Activated B cell treated with CpG ODN at 0.5 μM for 24 hours (primary cell): ENCODE measurements around the gene CDHR5. TPM values are rescaled to one million over a fixed set of nuclear protein-coding genes. Genes with fewer than 3 reads are reported as not detected.
"Not testable (repeated sequence)": the region's sequence is repeated elsewhere in the genome, so short reads cannot be mapped to it uniquely, and the experiment has no call there.

Experiments
- ATAC-seq: fragments of 200-7000 bp; cut with Tn5 transposase; one replicate; pipeline ENCODE4 v1.10.0; 2021; ENCODE audit warnings: low read depth, mild to moderate bottlenecking, moderate library complexity
- CTCF ChIA-PET: fragments of 350-600 bp; sonication (Branson Sonifier 250); formaldehyde crosslinking; loops from one replicate; lab custom pipeline; 2021; ENCODE audit warnings: antibody characterized with exemption; lab: Charles Lee
- POLR2A ChIA-PET: fragments of 350-600 bp; sonication (Branson Sonifier 250); formaldehyde crosslinking; loops from one replicate; lab custom pipeline; 2021; ENCODE audit warnings: antibody characterized with exemption; lab: Charles Lee
- DNase-seq: peaks from one replicate; pipeline ENCODE4 v3.0.0; 2022
- H3K27ac Mint-ChIP-seq: one replicate; pipeline ENCODE4 v1.8.0; 2020; ENCODE audit warnings: mixed read lengths
- H3K27me3 Mint-ChIP-seq: one replicate; pipeline ENCODE4 v1.8.0; 2021; ENCODE audit warnings: mixed read lengths
- H3K36me3 Mint-ChIP-seq: one replicate; pipeline ENCODE4 v1.8.0; 2021; ENCODE audit warnings: low read depth, mixed read lengths
- H3K4me1 Mint-ChIP-seq: one replicate; pipeline ENCODE4 v1.8.0; 2021; ENCODE audit warnings: mixed read lengths
- H3K4me3 Mint-ChIP-seq: one replicate; pipeline ENCODE4 v1.8.0; 2020; ENCODE audit warnings: mild to moderate bottlenecking, mixed read lengths
- H3K9me3 Mint-ChIP-seq: one replicate; pipeline ENCODE4 v1.8.0; 2020; ENCODE audit warnings: mixed read lengths
- CTCF ChIP-seq: fragments of 200-600 bp; IDR thresholded peaks from one replicate; pipeline ENCODE4 v1.8.0; 2022; ENCODE audit warnings: antibody characterized with exemption, mild to moderate bottlenecking
- intact Hi-C: fragments of 100-400 bp; cut with micrococcal nuclease; formaldehyde crosslinking; loops from one replicate; pipeline ENCODE4 v1.15.1; 2024
- total RNA-seq: library from RNA; stranded (reverse); gene quantifications from 2 replicates; pipeline ENCODE4 v1.2.3, GENCODE V29; 2022

The CDHR5 gene
- total RNA-seq, 1 donor from 2014 or later, result not detected

- ChIA-PET POLR2A (no interaction called here), CTCF (no interaction called here)
- ATAC-seq (no peak), DNase-seq (no peak)
- Mint-ChIP-seq H3K4me1 (no peaks in the 10 kb centered on the region), H3K36me3 (peaks cover 36% of the 10 kb centered on the region), H3K27me3 (no peaks in the 10 kb centered on the region), H3K27ac (no peak overlapping the region), H3K4me3 (no peak overlapping the region), H3K9me3 (no peaks in the 10 kb centered on the region)
- no peak for TF ChIP-seq CTCF
- intact Hi-C loops, result no loop called here
Observed at GRCh38 chr11:653837-654236, 29.1 kb upstream of the CDHR5 start.

DNA sequence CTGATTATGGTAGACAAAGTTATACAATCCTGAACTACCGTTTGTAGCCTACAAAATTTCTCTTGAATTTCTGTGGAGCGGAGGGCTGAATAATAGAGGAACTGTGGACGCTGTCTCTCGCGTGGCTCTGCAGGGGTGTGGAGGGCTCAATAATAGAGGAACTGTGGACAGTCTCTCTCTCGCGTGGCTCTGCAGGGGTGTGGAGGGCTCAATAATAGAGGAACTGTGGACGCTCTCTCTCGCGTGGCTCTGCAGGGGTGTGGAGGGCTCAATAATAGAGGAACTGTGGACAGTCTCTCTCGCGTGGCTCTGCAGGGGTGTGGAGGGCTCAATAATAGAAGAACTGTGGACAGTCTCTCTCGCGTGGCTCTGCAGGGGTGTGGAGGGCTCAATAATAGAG lies 28.4 kb upstream of the CDHR5 start:
- CTCF ChIA-PET, intact Hi-C loops, H3K9me3 Mint-ChIP-seq, POLR2A ChIA-PET, H3K4me1 Mint-ChIP-seq, DNase-seq, H3K27ac Mint-ChIP-seq, H3K27me3 Mint-ChIP-seq, H3K4me3 Mint-ChIP-seq, ATAC-seq: not testable (repeated sequence)
- H3K36me3 Mint-ChIP-seq, result peaks cover 36% of the 10 kb centered on the region

DNA sequence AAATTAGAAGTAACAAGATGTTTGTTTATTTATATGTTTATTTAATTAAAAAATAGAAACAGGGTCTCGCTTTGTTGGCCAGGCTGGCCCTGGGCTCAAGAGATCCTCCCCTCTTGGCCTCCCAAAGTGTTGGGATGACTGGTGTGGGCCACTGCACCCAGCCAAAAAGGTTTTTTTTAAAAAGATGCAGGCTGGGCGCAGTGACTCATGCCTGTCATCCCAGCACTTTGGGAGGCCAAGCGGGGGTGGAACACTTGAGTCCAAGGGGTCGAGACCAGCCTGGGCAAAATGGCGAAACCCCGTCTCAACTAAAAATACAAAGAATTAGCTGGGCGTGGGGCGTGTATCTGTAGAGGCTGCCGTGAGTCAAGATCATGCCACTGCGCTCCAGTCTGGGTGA lies 25.7 kb upstream of the CDHR5 start:
- Mint-ChIP-seq H3K27me3 (no peaks in the 10 kb centered on the region), H3K4me1 (peaks cover 5% of the 10 kb centered on the region), H3K36me3 (peaks cover 29% of the 10 kb centered on the region), H3K4me3 (no peak overlapping the region), H3K9me3 (no peaks in the 10 kb centered on the region), H3K27ac (no peak overlapping the region)
- intact Hi-C loops, result no loop called here
- DNase-seq, result no peak
- TF ChIP-seq CTCF, result no peak
- no peak for ATAC-seq
- ChIA-PET CTCF (interaction anchor here (1.1 kb wide), 1 partner anchor 77 kb away, joined by 3 read pairs; no protein-coding TSS in a partner anchor), POLR2A (no interaction called here)

- DNase-seq, H3K9me3 Mint-ChIP-seq, H3K27me3 Mint-ChIP-seq, H3K4me1 Mint-ChIP-seq, ATAC-seq, H3K4me3 Mint-ChIP-seq, intact Hi-C loops, H3K27ac Mint-ChIP-seq, CTCF ChIA-PET: not testable (repeated sequence)
- H3K36me3 Mint-ChIP-seq, result peaks cover 29% of the 10 kb centered on the region
- POLR2A ChIA-PET, result interaction anchor here (0.7 kb wide), 1 partner anchor 72 kb away, joined by 3 read pairs; the partner anchor contains the start of gene PHRF1
Observed at GRCh38 chr11:647672-648158, 23.0 kb upstream of the CDHR5 start.

GRCh38 chr11:646214-646613 lies 21.5 kb upstream of the CDHR5 start:
- ATAC-seq (no peak), DNase-seq (no peak)
- H3K4me3 Mint-ChIP-seq, result no peak overlapping the region
- POLR2A ChIA-PET, result interaction anchor here (0.6 kb wide), 1 partner anchor 75 kb away, joined by 4 read pairs; no protein-coding TSS in a partner anchor
- CTCF ChIA-PET, result interaction anchor here (0.5 kb wide), 1 partner anchor 36 kb away, joined by 4 read pairs; no protein-coding TSS in a partner anchor
- peaks cover 5% of the 10 kb centered on the region for H3K4me1 Mint-ChIP-seq
- H3K9me3 Mint-ChIP-seq, result no peaks in the 10 kb centered on the region
- H3K36me3 Mint-ChIP-seq, result peaks cover 22% of the 10 kb centered on the region
- no peaks in the 10 kb centered on the region for H3K27me3 Mint-ChIP-seq
- TF ChIP-seq CTCF, result no peak
- intact Hi-C loops, result no loop called here
- H3K27ac Mint-ChIP-seq, result no peak overlapping the region

DNA sequence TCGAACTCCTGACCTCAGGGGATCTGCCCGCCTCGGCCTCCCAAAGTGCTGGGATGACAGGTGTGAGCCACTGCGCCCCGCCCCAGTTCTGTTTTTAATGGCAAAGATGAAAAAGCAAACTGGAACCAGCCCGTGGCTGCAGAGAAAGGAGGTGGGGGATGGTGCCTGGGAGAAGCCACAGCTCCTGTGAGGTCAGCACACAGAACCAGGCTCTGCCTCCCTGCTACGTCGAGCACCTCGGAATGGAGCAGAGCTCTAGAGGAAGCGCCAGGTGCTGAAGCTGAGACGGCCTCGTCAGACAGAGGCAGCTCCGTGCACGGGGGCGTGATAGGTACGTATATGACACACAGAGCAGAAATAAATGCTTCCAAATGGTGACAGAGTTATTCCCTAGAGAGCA lies 20.8 kb upstream of the CDHR5 start:
- TF ChIP-seq CTCF, result no peak
- intact Hi-C loops, result no loop called here
- H3K27ac Mint-ChIP-seq, result no peak overlapping the region
- ChIA-PET CTCF (no interaction called here), POLR2A (no interaction called here)
- DNase-seq, result no peak
- no peak for ATAC-seq
- peaks cover 8% of the 10 kb centered on the region for H3K4me1 Mint-ChIP-seq
- peaks cover 18% of the 10 kb centered on the region for H3K36me3 Mint-ChIP-seq
- no peaks in the 10 kb centered on the region for H3K9me3 Mint-ChIP-seq
- H3K4me3 Mint-ChIP-seq, result no peak overlapping the region
- no peaks in the 10 kb centered on the region for H3K27me3 Mint-ChIP-seq
